Glomerular visceral epithelial cell (primary cell): ENCODE measurements around the gene CDK18.
"Not testable (repeated sequence)": the region's sequence is repeated elsewhere in the genome, so short reads cannot be mapped to it uniquely, and the experiment has no call there.

Source experiments
- DNase-seq: peaks from one replicate; pipeline ENCODE4 v3.0.0-alpha.2; 2016; ENCODE audit errors: extremely low spot score

Gene CDK18

GRCh38 chr1:205481218-205481617 lies 23.3 kb upstream of the CDK18 start:
- DNase-seq, result no peak

DNA sequence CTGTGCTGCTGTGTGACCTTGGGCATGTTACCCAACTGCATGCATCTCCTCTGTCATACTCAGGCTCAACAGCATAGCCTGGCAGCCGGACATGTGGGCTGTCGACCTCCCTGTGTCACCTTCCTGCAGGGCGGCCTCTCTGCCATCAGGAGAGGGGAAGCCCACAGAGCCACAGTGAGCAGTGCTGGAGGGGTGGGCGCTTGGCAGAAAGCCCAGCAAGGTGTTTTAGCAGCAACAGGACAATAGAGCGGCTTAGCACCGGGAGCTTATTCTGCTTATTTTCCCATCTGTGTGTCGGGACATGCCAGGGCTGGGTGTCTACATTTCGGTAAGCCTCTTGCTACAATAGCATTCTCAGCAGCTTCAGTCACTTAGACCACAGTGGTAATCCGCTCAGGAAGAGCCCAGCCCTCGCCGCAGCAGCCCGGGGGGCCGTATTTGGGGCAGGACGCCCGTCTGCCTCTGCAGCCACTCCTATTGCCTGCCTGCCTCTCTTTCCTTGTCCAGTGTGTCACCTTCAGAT lies 22.8 kb upstream of the CDK18 start:
- no peak for DNase-seq

- not testable (repeated sequence) for DNase-seq
Measured at GRCh38 chr1:205482587-205482986, 21.9 kb upstream of the CDK18 start.

DNA sequence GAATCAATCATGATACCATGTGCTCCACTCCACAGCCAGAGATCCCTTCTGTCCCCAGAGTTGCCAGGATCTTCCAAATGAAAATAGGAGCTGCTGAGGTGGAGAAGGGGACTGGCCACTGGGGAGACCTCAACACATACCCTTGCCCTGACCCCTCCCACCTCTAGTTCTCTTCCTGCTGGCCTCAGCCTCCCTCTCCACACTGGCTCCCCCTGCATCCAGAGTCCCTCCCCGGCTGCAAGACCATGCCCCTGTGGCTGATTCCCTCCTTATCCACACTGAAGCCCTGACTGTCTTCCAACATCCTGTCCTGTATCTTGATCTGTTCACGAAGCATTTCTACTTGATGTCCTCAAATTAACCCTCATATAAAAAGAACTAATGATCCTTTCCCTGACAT lies 21.1 kb upstream of the CDK18 start:
- DNase-seq, result no peak

DNA sequence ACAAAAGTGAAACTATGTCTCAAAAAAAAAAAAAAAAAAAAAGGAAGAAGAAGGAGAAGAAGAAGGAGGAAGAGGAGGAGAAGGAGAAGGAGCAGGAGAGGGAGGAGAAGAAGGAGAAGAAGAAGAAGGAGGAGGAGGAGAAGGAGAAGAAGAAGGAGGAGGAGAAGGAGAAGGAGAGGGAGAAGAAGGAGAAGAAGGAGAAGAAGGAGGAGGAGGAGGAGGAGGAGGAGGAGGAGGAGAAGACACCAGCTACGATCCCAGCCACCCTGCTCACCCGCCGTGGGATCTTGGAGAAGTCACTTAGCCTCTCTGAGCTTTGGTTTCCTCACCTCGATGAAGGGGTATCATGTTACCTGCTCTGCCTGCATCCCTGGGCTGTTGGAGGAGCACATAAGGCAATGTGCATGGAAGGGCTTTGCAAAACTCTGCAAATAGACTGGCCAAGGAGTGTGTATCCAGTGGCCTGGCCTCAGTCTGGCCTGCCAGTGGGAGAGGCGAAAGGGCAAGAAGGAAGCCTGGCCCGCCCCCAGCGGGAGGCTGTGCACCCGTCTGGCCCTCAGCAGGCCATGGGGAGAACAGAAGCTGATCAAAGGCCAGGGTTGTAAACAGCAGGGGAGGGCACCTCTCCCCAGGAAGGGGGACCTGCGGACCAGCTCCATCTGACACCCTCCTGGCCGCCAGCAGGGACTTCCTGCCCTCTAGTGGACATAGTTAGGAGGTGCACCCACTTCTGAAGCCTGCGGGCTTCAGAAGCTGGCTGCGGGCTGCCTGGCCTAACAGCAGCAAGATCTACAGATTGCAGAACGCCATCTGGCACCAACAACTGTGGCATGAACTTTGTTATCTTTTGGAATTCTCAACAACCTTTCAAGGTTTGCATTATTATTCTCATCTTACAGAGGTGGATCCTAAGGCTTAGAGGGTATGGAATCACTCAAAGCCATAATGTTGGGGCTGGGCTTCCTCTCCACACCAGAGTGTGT lies 19.2 kb upstream of the CDK18 start:
- peak; percentile 75 for DNase-seq

DNA sequence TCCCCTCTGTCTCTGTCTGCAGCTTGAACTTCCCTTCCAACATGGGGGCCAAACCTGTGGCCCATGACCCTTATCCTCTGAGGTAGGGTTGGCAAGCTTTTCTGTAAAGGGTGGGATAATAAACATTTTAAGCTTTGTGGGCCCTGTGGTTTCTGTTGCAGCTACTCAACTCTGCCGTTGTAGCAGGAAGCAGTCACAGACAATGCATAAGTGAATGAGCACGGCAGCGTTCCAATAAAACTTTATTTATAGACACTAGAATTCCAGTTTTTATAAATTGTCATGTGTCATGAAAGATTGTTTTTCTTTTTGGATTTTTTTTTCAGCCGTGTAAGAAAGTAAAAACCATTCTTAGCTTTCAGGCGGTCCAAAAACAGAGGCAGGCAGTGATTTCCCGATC lies 18.2 kb upstream of the CDK18 start:
- no peak for DNase-seq

- DNase-seq, result peak; percentile 67
Measured at GRCh38 chr1:205488074-205488723, 16.3 kb upstream of the CDK18 start.

DNA sequence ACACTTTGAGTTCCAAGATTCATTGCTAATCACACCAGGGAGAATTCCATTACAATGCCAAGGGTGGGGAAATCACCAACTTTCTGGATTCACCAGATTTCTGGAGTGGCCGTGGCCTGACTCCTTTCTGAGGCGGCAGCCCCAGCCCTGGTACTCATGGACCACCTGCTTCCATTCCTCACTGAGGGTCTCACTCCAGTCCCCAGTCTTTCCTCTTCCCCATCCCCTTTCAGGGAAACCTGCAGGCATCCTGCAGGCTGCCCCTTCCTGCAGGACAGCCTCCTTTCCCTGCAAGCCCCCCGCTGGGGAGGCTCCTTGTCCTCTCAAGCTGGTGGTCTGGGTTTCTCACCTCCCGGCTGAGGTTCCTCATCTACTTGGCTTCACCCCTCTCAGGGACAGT lies 12.7 kb upstream of the CDK18 start:
- no peak for DNase-seq

- no peak for DNase-seq
Measured at GRCh38 chr1:205492201-205492667, 12.2 kb upstream of the CDK18 start.

DNA sequence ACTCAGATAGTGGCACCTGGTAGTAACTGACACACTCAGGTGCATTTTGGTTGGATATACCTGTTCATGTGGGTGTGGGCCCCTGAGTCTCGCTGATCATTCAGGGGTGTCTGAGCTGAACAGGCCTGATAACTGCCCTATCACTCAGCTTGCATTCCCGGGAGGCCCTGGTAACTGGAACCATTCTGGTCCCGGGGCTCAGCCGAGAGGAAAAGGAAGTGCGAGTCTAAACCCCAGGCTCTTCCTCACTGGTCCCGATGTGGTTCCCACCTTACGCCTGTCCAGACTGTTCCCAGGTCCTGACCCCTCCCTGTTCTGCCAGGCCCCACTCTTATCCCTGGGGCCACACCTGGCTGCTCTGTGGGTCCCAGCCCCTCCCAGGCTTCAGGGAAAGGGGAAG lies 11.7 kb upstream of the CDK18 start:
- DNase-seq, result no peak

- DNase-seq, result peak; percentile 91
Measured at GRCh38 chr1:205493241-205494085, 11.0 kb upstream of the CDK18 start.

- DNase-seq, result no peak
Measured at GRCh38 chr1:205494115-205494514, 10.4 kb upstream of the CDK18 start.

- DNase-seq, result no peak
Measured at GRCh38 chr1:205495237-205495823, 9.1 kb upstream of the CDK18 start.

GRCh38 chr1:205496661-205497060 lies 7.8 kb upstream of the CDK18 start:
- no peak for DNase-seq

DNA sequence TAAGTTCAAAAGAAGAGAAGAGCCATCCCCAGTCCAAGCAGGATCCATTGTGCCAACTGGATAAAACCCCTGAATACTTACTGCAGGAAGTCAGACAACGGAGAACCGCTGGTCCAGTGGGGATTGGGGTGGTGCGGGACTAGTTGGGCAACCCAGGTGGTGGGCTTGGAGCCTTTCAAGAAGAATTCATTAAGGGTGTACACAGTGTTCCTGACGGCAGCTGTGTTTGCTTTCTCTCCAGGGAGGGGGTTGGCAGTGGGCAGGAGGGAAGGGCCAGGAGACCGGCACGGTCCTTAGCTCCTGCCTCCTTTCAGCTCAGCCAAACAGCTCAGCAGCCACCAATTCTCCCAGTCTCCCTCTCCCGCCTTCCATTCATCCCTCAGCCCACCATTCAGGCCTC lies 7.1 kb upstream of the CDK18 start:
- no peak for DNase-seq

- no peak for DNase-seq
Measured at GRCh38 chr1:205499789-205500188, 4.7 kb upstream of the CDK18 start.

DNA sequence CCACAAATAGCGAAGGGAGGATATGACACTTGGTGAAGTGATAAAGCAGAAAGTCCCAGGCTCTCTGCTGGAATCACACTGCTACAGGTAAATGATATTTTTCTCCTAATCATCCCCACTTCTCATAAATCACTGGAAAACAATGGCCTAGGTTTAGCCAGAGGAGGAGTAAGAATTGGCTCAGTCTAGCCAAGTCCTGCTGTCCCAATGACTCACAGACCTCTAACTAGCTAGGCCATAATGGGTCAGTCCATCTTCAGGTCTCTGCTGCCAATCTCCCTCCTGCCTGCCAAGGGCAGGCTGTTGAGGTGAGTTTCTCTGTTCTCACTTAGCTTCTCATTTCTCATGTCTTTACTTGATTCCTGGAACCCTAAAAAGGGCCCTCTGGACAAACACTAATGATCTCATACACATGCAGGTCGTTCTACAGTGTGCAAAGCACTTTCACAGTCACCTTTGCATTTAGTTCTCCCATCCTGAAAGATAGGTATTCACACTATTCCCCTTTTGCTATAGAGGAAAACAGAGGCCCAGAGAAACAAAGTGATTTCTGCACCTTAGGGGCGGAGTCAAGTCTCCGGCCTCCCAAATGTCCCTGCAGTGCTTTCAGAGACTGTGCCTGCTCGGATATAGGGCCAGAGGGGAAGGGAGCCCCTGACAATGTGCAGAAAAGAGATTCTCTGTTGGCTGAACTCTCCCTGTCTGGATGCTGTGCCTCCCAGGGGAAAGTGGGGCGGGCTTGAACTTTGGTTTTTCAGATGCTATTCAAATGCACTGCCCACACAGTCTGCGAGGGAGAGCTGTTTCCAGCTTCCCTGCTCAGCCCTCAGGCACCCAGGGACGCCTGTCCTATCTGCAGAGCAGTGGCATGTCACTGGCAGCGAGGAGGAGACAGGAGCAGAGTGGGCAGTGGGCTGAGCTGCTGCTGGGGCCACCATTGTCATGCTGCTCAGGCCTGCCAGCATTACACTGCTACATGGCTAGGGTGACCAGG lies 3.9 kb upstream of the CDK18 start:
- no peak for DNase-seq

- DNase-seq, result no peak
Measured at GRCh38 chr1:205502111-205502810, 2.2 kb upstream of the CDK18 start.

DNA sequence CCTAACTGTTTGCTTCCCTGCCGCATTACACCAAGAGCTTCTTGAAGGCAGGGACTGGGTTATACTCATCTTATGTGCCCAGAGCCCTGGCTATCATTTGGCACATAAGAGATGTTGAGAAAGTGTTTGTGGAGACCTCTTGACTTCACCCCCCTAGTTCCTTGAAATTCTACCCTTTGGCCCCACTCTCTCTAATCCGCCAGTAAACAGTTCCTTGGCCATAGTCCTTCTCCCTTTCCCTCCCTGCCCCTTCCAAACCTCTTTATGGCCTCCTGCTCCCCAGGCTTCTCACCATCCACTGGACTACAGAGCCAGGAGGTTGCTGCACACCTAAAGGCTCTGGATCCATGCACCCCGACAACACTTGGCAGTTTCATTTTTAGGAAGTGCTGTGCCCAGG lies 1.5 kb upstream of the CDK18 start:
- DNase-seq, result no peak
